Ishikawa (cell line): ENCODE results near the gene BEND5.

Experiments used
- CEBPB ChIP-seq: IDR thresholded peaks from 2 replicates; pipeline ENCODE4 v1.6.1; 2012
- EP300 ChIP-seq: IDR thresholded peaks from 2 replicates; pipeline ENCODE4 v1.6.1; 2012; ENCODE audit warnings: borderline replicate concordance
- NFIC ChIP-seq: IDR thresholded peaks from 2 replicates; pipeline ENCODE4 v1.6.1; 2012
- RAD21 ChIP-seq: IDR thresholded peaks from 2 replicates; pipeline ENCODE4 v1.6.1; 2012; ENCODE audit warnings: low read depth
- REST ChIP-seq: IDR thresholded peaks from 2 replicates; pipeline ENCODE4 v1.6.1; 2012; ENCODE audit warnings: low read depth, mild to moderate bottlenecking
- TAF1 ChIP-seq: IDR thresholded peaks from 2 replicates; pipeline ENCODE4 v1.6.1; 2012; ENCODE audit warnings: low read depth, mild to moderate bottlenecking
- TEAD4 ChIP-seq: IDR thresholded peaks from 2 replicates; pipeline ENCODE4 v1.6.1; 2012
- YY1 ChIP-seq: IDR thresholded peaks from 2 replicates; pipeline ENCODE4 v1.6.1; 2012; ENCODE audit warnings: low read depth
- ZBTB7A ChIP-seq: IDR thresholded peaks from 2 replicates; pipeline ENCODE4 v1.6.1; 2012; ENCODE audit warnings: low read depth
- TF ChIP-seq, protein P1 (sequence below): IDR thresholded peaks from 2 replicates; pipeline ENCODE4 v1.6.1; 2012

GRCh38 chr1:48776393-48777218 lies at the start of gene BEND5:
- TF ChIP-seq NFIC (0 out of 2 replicates have a peak, but pooled peaks have one; percentile 14), YY1 (no peak), TEAD4 (no peak), EP300 (no peak), RAD21 (no peak), CEBPB (no peak), TAF1 (0 out of 2 replicates have a peak, but pooled peaks have one; percentile 28), REST (no peak), ZBTB7A (no peak)
- TF ChIP-seq, protein P1, sequence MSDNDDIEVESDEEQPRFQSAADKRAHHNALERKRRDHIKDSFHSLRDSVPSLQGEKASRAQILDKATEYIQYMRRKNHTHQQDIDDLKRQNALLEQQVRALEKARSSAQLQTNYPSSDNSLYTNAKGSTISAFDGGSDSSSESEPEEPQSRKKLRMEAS, result no peak
